Measurements from ENCODE around the gene LOXL3.

- no peak for TF ChIP-seq CTCF (IDR thresholded peaks at IDR 0.05)
- no peak for TF ChIP-seq FOXM1 (IDR thresholded peaks at IDR 0.05; ENCODE audit: low read depth)
- TF ChIP-seq MEF2A (IDR thresholded peaks at IDR 0.05; ENCODE audit: borderline replicate concordance, low read depth), result no peak
- TF ChIP-seq FOXJ3 (CRISPR knock-in tag; IDR thresholded peaks at IDR 0.05), result no peak
- no peak for TF ChIP-seq SIN3A (IDR thresholded peaks at IDR 0.05; ENCODE audit: borderline replicate concordance, low read depth, low read length)
- no peak for TF ChIP-seq SMC3 (IDR thresholded peaks at IDR 0.05; ENCODE audit: low read depth, low read length)
- no peak for TF ChIP-seq RFX5 (IDR thresholded peaks at IDR 0.05; ENCODE audit: low read length)
- TF ChIP-seq NFIC (IDR thresholded peaks at IDR 0.05; ENCODE audit: borderline replicate concordance), result no peak
- TF ChIP-seq RAD21 (IDR thresholded peaks at IDR 0.05; ENCODE audit: low read length), result no peak
- TF ChIP-seq REST (IDR thresholded peaks at IDR 0.05; ENCODE audit: low read depth, low read length), result no peak
- no peak for TF ChIP-seq TAF1 (IDR thresholded peaks at IDR 0.05; ENCODE audit: borderline replicate concordance, low read depth, low read length)
These were observed 13.5 kb downstream of the LOXL3 start for GRCh38 chr2:74540291-74540690.
